Activated T-helper 1 cell treated with anti-CD3 and anti-CD28 coated beads, Interleukin-2, amount 50 U/mL, for 16 hours (primary cell): ENCODE measurements around the gene NRN1.

Experiments
- DNase-seq, 2 donors: peaks; one replicate each; pipeline ENCODE4 v3.0.0-alpha.2; 2020; ENCODE audit warnings: low read depth in 1 of 2, low spot score in 1 of 2

The NRN1 gene

GRCh38 chr6:6002848-6003620 is 3.7 kb downstream of the NRN1 start:
- no peak for DNase-seq

- no peak for DNase-seq
These were observed 4.5 kb downstream of the NRN1 start for GRCh38 chr6:6002005-6002847.

- no peak for DNase-seq
These were observed 5.3 kb downstream of the NRN1 start for GRCh38 chr6:6001443-6001842.

GRCh38 chr6:5999688-6000608 is 6.8 kb downstream of the NRN1 start:
- DNase-seq, result no peak

GRCh38 chr6:5998711-5999687 is 7.7 kb downstream of the NRN1 start:
- no peak for DNase-seq

- DNase-seq, result no peak
These were observed 8.5 kb downstream of the NRN1 start for GRCh38 chr6:5998236-5998635.

GRCh38 chr6:5997420-5997987 is 9.2 kb downstream of the NRN1 start:
- DNase-seq, result no peak

- DNase-seq, result no peak
These were observed 9.9 kb downstream of the NRN1 start for GRCh38 chr6:5996714-5997419.

GRCh38 chr6:5995949-5996713 is 10.6 kb downstream of the NRN1 start:
- DNase-seq, result no peak

GRCh38 chr6:5995658-5995948 is 11.1 kb downstream of the NRN1 start:
- no peak for DNase-seq

- no peak for DNase-seq
These were observed 11.6 kb downstream of the NRN1 start for GRCh38 chr6:5994999-5995657.

GRCh38 chr6:5994234-5994998 is 12.3 kb downstream of the NRN1 start:
- no peak for DNase-seq

GRCh38 chr6:5992551-5993225 is 14.0 kb downstream of the NRN1 start:
- DNase-seq, result no peak

- DNase-seq, result no peak
These were observed 15.9 kb downstream of the NRN1 start for GRCh38 chr6:5990786-5991185.

- no peak for DNase-seq
These were observed 17.5 kb downstream of the NRN1 start for GRCh38 chr6:5989141-5989723.

- DNase-seq, result no peak
These were observed 19.9 kb downstream of the NRN1 start for GRCh38 chr6:5986861-5987260.
